GM18861 (cell line): ENCODE data around the gene DDX24.

Experiments used
- ATAC-seq: cut with Tn5 transposase; IDR thresholded peaks from one replicate; pipeline ENCODE4 v1.9.1; 2021; ENCODE audit not compliant: unreplicated experiment

The DDX24 gene

GRCh38 chr14:94049625-94050023 lies 31.4 kb downstream of the DDX24 start:
- ATAC-seq, result no peak

DNA sequence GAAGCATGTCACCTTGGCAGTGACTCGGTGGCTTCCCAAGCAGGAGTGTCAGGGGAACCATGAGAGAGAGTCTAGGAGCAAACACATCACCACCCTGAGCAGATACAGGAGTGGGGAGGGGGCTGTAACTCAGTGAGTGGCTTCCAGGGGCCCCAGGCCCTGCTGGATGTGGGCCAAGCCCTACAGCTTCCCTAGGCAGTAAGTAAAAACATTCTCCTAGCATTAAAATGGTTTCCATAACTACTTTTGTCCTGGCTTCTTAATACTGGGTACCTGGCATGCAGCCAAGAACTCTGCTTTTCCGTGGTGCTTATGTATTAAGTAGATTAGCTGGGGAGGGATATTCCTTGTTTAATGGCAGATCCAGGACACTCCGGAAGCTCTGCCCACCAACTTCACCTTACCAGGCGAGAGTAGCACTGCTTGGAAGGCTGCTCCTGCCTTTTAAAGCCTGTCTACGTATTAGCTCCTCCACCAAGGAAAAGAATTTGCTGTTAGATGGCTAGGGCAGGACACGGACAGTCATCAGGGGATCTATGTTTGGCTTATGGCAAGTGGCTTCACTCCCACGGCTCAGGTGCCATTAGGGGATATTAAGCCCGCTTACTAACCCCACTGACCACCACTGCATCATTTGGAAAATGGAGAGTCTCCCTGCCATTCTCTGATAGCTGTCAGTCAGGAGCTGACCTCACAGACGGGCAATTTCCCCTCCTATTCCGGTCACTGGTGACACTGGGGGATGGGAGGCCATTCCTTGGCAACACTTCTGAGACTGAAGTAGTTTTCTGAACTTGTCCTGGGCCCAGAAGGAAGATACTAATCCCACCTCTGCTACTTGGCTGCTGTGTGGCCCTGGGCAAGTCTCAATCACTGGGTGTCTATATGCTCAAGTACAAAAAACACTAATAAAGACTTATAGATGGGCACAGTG lies 32.0 kb downstream of the DDX24 start:
- ATAC-seq, result no peak

- ATAC-seq, result no peak
These were observed 33.4 kb downstream of the DDX24 start for GRCh38 chr14:94047581-94047980.

- ATAC-seq, result no peak
These were observed 34.2 kb downstream of the DDX24 start for GRCh38 chr14:94046696-94047250.

GRCh38 chr14:94045563-94046345 lies 35.2 kb downstream of the DDX24 start:
- ATAC-seq, result no peak

DNA sequence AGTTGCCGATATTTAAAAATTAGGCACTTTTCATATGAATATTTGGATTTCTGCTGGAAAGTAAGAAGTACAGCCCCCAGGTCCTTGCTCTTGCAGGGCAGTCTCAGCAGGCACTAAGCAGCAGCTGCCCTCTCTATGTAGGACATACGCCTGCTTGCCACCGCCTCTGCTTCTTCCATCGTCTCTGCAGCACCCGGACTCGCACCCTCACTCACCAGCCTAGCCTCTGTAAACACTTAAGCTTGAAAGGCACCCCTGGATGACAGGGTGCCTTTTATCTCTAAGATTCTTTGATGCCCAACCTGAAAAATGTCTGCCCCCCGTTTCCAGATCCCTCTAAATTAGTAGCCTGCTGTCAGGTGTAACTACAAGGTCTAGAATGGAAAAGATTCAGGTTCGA lies 35.9 kb downstream of the DDX24 start:
- ATAC-seq, result no peak

DNA sequence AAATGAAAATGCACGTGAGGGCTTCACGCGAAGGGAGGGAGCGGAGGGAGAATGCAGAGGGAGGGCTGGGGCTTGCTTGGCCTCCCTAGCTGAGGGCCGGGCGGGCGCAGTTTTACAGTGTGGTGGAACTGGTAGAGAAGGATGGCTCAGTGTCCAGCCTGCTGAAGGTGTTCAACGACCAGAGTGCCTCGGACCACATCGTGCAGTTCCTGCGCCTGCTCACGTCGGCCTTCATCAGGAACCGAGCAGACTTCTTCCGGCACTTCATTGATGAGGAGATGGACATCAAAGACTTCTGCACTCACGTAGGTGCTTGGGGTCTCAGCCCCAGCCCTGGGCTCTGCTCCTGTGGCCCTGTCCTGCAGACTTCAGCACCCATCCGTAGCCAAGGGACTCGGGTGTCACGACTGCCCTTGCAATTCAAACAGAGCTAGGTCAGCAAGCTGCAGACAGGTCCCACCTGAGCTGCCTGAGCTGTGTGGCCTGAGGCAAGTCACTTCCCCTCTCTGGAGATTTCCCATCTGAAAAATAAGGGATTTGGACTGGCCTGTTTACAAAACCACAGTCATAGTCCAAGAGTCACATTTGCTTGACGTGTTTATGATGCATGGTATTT lies 36.4 kb downstream of the DDX24 start:
- no peak for ATAC-seq

DNA sequence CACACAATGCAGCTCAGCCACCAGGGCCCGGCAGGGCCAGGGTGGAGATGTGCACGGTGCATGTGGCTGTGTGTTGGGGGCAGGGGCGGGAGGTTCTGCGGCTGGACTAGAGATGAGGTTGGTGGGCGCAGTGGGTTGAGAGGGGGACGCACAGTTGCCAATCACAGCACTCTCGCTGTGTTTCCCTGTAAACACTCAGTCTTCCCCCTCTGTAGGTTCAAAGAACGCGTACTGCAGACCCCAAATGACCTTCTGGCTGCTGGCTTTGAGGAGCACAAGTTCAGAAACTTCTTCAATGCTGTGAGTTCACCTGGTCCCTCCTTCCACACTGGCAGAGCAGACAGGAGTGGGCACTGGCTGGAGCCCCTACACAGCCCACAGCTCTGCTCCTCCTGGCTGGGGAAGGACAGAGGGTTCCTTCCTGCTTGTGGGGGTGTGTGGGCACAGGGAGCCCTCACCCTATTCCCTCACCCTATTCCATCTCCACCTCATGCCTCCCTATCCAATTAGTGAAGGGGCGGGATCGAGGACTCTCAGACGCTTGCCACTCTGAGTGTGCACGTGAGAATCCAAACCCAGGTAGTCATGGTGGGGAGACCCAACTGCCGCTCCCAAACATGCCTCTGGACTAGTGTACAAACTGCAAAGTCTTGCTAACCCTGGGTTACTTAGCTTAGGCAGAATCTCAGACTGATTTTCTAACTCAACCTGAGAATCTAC lies 37.1 kb downstream of the DDX24 start:
- ATAC-seq, result no peak

DNA sequence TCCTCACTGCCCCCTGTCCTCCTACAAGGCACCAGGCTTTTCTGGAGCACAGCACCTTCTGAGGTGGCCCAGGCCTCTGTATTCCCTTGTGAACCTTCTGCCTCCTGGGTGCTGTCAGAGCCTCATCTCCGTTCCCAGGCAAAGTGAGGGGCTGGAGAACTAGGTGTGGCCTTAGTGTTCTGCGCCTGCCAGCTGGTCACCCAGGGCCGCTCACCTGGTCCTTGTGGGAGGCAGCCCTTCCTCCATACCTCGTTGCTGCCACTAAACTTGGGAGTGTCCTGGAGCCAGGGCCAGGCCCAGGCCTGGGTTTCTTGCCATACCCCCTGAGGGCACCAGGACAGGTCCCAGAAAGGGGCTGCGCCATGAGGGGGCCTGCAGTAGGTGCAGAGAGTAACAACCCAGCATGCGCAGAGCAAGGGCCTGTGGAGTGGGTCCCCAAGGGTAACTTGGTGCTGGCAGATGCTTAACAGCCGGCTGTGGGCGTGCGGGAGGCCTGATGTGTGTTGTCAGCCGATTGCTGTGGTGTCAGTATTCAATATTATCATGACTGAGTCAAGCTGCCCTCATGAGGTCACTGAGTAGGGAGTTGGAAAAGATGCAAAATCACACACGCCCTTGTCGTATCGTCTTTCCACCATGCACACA lies 37.8 kb downstream of the DDX24 start:
- ATAC-seq, result no peak

GRCh38 chr14:94042433-94043091 lies 38.4 kb downstream of the DDX24 start:
- ATAC-seq, result no peak

DNA sequence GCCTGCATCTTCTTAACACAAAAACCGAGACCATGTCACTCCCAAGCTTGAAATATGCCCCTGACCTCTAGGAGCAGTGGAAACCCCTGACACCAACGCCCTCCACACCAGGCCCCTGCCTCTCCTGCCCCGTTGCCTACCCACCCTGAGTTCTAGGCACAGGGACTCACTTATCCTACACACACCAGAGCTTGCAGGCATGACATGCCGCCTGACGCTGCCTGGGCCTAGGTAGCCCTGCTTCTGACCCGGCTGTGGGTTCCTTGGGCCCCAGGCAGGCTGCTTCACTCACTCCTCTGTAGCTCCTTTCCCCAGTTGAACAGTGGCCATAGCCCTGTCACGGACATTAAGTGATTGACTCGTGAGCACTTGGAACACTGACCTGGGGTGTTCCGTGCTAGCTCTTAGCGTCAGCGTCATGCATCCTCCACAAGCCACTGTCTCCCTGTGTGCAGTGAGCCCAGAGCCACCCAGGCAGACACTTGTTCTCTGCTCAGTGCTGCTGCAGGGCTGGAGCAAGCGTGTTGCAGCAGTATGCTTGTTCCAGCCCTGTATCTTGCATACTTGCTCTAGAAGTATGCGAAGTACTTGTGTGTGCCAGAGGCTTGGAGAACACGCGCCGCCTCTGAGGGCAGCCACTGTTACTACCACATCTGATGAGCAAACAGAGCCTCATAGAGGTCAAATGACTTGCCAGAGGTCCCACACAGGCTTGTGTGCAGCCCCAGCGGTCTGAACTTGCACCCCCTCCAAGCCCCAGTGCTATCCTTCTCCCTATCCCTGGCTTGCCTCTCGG lies 39.3 kb downstream of the DDX24 start:
- ATAC-seq, result no peak

DNA sequence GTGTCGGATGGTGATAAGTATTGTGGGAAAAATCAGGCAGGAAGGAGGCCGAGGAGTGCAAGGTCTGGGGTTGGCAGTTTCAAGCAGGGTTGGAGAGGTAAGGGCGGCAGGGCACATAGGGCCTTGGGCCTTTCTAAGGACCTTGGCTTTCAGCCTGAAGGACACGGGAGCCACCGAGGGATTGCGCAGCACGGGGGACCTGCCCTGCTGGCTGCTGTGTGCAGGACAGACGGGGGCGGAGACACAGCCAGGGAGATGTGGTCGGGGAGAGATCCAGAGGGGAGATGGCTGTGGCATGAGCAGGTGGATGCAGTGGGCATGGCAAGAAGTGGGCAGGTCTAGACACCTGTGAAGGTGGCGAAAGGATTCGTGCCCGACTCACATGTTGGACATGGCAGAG lies 40.2 kb downstream of the DDX24 start:
- no peak for ATAC-seq

GRCh38 chr14:94040247-94040646 lies 40.8 kb downstream of the DDX24 start:
- no peak for ATAC-seq

GRCh38 chr14:94038921-94039629 lies 41.9 kb downstream of the DDX24 start:
- ATAC-seq, result no peak

- ATAC-seq, result no peak
These were observed 42.5 kb downstream of the DDX24 start for GRCh38 chr14:94038510-94038909.

DNA sequence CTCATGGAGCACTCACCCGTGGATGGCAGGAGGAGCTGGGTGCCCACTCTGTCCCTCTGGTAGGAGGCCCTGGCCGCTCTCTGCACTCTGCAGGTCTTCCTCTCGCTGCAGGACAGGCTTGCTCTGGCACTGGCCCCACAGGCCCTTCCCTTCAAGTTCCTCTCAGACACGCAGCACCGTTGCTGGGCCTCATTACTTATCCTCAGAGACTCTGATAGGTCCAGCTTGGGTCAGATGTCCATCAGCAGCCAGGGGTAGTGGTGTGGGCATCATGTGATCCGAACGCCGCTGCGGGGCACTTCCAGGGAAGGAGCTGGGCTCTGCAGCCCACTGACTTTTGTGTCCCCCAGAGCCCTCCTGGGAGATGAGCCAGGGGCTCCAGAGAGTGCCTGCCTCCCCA lies 43.0 kb downstream of the DDX24 start:
- no peak for ATAC-seq

DNA sequence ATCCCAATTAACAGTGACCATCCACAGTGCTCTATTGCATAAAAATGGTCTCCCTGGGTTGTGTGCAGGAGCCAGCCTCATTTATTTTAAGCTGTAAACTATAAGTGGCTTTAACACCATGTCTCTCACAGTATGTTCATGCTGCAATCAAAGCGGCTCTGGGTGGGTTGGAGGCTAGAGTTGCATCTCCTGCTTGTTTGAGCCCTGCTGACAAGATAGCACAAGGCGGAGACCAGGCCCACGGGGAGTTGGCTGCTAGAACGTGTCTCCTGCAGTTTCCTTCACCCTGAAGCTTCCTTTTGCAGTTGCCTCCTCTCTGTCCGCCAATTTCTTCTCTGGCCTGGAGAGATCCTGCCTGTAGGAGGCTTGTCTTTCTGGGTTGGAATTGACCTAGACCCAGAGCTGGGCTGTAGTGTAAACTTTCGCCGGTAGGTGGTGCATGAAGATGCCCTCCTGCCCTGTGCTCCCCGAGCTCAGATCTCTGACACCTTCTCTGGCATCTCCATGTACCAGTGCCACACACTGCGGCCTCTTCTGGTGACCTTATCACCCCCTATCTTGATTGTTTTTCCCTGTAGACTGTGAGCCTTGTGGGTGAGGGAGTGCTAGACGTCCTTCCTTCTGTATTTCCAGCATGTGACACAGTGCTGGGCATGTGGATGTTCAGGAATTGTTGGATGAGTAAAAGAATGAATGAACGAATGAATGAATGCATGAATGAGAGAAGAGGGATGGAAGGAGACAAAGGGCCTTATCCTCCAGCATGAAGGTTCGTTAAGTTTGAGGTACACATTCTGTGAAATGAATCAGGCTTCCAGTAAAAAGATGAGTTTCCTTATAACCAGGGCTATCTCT lies 44.5 kb downstream of the DDX24 start:
- ATAC-seq, result no peak
